B cell (primary cell): ENCODE results near the gene SAC3D1.

Source experiments
- CTCF ChIP-seq: fragments of 200-600 bp; IDR thresholded peaks from one replicate; pipeline ENCODE4 v1.8.0; 2022; ENCODE audit warnings: antibody characterized with exemption, mild to moderate bottlenecking
- EZH2 ChIP-seq: IDR thresholded peaks from 2 replicates; pipeline ENCODE4 v1.6.1; 2012; ENCODE audit warnings: borderline replicate concordance, low read depth, mild to moderate bottlenecking, moderate library complexity, low read length; ENCODE audit not compliant: insufficient read depth, poor library complexity, severe bottlenecking

- TF ChIP-seq CTCF (peak; percentile 90), EZH2 (no peak)
Observed at GRCh38 chr11:65027213-65028067, 13.6 kb upstream of the SAC3D1 start, which contains the start of gene SNX15.
